GM12872 (cell line): ENCODE results near the gene RNF130.

Source experiments
- TF ChIP-seq, protein P1 (sequence below): IDR thresholded peaks from 3 replicates; pipeline ENCODE4 v1.5.1; 2011; ENCODE audit warnings: low read depth, mild to moderate bottlenecking, low read length, moderate library complexity; ENCODE audit not compliant: insufficient read depth

Gene RNF130

DNA sequence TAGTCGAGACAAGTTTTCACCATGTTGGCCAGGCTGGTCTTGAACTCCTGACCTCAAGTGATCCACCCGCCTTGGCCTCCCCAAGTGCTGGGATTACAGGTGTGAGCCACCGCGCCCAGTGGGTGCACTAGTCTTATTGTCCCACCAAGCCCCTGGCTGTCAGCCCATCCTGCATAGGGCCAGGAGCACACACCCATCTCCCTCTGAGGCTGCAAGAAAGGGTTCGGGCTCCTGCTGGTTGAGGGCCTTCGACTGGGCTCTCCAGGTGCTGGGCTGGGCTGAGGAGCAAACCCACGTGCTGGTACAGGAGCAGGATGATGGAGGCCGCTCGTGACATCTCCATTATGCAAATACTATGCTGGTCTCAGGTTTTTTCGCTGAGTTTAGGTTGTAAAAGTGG lies 25.1 kb upstream of the RNF130 start:
- TF ChIP-seq, protein P1, sequence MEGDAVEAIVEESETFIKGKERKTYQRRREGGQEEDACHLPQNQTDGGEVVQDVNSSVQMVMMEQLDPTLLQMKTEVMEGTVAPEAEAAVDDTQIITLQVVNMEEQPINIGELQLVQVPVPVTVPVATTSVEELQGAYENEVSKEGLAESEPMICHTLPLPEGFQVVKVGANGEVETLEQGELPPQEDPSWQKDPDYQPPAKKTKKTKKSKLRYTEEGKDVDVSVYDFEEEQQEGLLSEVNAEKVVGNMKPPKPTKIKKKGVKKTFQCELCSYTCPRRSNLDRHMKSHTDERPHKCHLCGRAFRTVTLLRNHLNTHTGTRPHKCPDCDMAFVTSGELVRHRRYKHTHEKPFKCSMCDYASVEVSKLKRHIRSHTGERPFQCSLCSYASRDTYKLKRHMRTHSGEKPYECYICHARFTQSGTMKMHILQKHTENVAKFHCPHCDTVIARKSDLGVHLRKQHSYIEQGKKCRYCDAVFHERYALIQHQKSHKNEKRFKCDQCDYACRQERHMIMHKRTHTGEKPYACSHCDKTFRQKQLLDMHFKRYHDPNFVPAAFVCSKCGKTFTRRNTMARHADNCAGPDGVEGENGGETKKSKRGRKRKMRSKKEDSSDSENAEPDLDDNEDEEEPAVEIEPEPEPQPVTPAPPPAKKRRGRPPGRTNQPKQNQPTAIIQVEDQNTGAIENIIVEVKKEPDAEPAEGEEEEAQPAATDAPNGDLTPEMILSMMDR = no peak

DNA sequence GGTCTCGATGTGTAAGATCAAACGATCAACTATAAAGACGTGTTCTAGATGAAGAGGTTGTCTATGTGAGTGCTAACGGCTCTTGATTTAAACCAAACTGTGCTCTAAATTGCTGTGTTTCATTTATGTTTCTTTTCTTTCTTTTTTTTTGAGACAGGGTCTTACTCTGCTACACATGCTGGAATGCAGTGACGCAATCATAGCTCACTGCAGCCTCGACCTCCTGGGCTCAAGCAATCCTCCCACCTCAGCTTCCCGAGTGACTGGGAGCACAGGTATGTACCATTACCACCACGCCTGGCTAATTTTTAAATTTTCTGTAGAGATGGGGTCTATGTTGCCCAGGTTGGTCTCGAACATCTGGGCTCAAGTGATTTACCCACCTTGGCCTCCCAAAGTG lies 24.0 kb upstream of the RNF130 start:
- TF ChIP-seq, protein P1 = no peak

DNA sequence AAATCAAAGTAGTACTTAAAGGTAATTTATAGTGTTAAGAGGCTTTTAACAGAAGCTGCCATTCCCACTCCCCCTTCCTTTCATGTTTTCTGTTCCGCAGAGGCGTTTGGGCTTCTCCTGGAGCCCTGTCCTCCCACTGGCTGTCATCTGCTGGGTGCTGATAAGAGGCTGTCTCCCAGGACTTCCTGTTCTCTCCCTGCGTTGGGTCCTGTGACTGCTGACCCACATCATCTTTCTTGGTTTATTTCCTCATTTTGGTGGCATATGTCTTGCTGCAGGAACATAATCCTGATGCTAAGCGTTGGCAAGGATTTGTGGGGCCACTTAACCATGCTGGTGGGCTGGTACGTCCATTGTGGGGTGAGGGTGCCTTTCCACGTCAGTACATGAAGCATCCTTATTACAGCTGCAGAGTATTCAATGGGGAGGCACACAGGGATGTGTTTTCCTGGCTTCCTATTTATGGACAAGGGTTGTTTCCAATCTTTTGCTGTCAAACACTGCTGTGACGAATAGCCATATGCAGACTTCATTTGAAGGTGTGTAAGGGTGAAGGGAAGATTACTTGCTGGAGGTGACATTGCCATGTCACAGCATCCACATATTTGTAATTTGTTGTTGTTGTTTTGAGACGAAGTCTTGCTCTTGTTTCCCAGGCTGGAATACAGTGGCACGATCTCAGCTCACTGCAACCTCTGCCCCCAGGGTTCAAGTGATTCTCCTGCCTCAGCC lies 22.3 kb upstream of the RNF130 start:
- TF ChIP-seq, protein P1 = no peak

DNA sequence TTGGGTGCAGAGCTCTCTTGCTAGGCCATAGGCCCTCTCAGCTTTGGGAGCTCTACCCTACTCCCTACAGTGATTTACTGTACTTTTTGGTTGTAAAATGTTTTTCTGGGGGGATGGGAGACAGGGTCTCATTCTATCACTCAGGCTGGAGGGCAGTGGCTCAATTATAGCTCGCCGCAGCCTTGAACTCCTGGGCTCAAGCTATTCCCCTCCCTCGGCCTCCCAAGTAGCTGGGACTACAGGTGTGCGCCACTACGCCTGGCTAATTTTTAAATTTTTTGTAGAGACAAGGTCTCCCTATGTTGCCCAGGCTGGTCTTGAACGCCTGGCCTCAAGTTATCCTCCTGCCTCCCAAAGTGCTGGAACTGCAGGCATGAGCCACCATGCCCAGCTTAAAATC lies 21.7 kb upstream of the RNF130 start:
- TF ChIP-seq, protein P1 = no peak

DNA sequence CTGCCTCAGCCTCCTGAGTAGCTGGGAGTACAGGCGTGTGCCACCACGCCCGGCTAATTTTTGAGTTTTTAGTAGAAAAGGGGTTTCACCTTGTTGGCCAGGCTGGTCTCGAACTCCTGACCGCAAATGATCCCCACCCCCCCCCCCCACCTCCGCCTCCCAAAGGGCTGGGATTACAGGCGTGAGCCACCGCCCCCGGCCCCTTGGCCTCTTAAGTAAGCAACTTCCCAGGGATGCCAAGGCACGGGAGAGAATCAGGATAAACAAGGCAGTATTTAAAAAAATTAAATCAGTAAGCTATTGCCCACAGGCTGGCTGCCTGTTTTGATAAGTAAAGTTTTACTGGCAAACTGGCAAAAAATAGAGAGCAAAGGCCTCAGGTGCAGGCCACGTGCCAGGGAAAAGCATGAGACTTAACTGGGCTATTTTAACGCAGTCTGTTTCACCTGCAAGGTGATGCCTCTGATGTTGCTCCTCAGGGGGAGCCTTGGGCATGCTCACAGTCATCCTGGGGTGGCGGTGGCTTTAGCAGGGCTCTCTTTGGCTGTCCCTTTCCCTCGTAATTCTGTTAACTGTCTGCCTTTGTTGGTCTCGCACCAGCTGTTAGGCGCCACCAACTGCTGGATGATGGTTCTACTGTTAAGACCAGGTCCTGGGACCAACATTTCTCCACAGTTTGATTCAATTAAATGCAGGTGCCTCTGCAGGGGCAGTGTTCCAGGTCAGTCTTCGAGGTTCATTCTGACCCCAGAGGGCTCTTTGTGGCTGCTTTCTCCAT lies 19.4 kb upstream of the RNF130 start:
- TF ChIP-seq, protein P1 = 0 out of 3 replicates have a peak, but pooled peaks have one; percentile 13

DNA sequence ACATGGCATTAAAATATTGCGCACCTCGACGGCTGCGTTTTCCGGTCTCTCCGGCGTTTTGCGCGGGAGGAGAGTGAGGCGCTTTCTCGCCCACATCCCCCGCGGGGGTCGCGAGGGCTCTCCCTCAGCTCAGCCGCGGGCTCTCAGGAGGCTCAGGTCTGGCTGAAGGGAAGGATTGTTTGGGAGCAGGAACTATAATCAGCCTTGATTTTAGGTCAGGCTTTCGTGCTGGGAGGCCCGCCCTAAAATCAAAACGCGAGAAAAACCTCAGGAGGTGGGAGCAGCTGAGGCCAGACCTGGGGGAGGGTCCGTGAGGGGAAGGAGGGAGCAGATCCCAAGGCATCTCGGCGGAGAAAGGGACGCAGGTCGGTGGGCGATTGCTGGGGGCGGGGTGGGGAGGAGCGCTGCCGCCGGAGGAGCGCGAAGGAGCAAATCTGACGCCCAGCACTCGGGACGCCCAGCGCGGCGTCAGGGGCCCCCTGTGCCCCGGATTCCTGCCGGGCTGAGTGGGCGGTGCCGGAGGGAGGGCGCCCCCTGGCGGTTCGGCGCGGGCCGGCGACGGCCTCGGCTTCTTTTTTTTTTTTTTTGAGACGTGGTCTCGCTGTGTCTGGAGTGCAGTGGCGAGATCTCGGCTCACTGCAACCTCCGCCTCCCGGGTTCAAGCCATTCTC lies 18.7 kb upstream of the RNF130 start:
- TF ChIP-seq, protein P1 = peak; percentile 65

DNA sequence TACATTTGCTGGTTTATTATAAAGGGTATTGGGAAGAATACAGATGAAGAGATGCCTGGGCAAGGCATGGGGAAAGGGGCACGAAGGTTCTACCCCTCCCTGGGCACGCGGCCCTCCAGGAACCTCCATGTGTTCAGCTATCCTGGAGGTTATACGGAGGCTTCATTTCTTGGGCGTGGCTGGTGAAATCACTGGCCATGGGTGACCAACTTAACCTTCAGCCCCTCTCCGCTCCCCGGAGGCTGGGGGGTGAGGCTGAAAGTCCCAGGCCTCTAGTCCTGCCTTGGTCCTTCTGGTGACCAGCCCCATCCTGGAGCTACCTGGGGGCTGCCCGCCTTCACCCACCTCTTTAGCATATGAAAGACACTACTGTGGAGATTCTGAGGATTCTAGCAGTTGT lies 17.0 kb upstream of the RNF130 start:
- TF ChIP-seq, protein P1 = no peak
